RWPE2 (cell line): ENCODE measurements around the gene CRIP1.

ENCODE experiments used
- ATAC-seq: fragments of 200-7000 bp; cut with Tn5 transposase; 3 replicates; pipeline ENCODE4 v1.9.1; 2021; ENCODE audit warnings: low read depth
- DNase-seq: peaks from one replicate; pipeline ENCODE4 v3.0.0-alpha.2; 2020; ENCODE audit warnings: low spot score
- H3K27ac ChIP-seq: fragments of 450-650 bp; 2 replicates; pipeline ENCODE4 v1.5.1; 2017; ENCODE audit warnings: mild to moderate bottlenecking; ENCODE audit not compliant: poor library complexity, severe bottlenecking
- H3K27me3 ChIP-seq: fragments of 250-450 bp; sonication (Bioruptor Pico); 2 replicates; pipeline ENCODE4 v1.5.1; 2021; ENCODE audit warnings: mild to moderate bottlenecking, moderate library complexity; ENCODE audit not compliant: insufficient read depth, poor library complexity, severe bottlenecking
- H3K36me3 ChIP-seq: fragments of 250-450 bp; sonication (Bioruptor Pico); 2 replicates; pipeline ENCODE4 v1.5.1; 2020; ENCODE audit warnings: low read depth, mild to moderate bottlenecking, moderate library complexity
- H3K4me1 ChIP-seq: fragments of 250-450 bp; sonication (Bioruptor Pico); 2 replicates; pipeline ENCODE4 v1.5.1; 2021; ENCODE audit warnings: mild to moderate bottlenecking, moderate library complexity; ENCODE audit not compliant: insufficient read depth, poor library complexity, severe bottlenecking
- H3K4me3 ChIP-seq: fragments of 250-450 bp; sonication (Bioruptor Pico); 2 replicates; pipeline ENCODE4 v1.5.1; 2021; ENCODE audit warnings: mild to moderate bottlenecking, moderate library complexity; ENCODE audit not compliant: severe bottlenecking
- H3K9me3 ChIP-seq: fragments of 250-450 bp; sonication (Bioruptor Pico); 2 replicates; pipeline ENCODE4 v1.5.1; 2021; ENCODE audit warnings: mild to moderate bottlenecking, moderate library complexity; ENCODE audit not compliant: severe bottlenecking
- TF ChIP-seq, protein P1 (sequence below): fragments of 450-650 bp; IDR thresholded peaks from one replicate; pipeline ENCODE4 v1.5.1; 2017; ENCODE audit warnings: mild to moderate bottlenecking, moderate library complexity; ENCODE audit not compliant: poor library complexity, severe bottlenecking

Gene CRIP1

DNA sequence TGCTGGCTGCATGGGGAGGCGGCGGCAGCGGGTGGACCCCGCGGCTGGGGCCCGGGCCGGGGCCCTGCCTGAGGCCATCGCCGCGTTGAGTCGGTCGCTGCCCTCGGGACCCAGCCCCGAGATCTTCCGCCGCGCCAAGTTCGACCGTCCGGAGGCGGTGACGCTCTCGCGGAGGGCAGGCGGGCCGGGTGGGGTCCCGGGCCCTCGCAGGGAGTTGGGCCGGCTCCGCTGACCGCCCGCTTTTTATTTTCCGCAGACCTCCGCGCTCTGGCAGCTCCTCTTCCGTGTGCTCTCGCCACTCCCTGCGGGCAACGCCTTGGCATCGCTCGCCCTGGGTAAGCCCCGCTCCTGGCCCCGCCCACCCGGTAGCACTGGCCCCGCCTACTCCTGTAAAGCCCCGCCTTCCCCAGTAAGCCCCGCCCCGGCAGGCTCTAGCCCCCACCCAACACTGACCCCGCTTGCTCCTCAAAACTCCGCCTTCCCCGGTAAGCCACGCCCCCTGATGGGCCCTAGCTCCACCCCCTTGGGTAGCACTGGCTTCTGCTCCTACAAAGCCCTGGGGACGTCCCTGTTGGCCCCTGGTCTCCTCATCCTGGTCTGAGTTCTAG, 4.8 kb downstream of the CRIP1 start:
- H3K27ac ChIP-seq: peak overlapping the region; percentile 86
- peak; percentile 2 for ATAC-seq
- TF ChIP-seq, protein P1, sequence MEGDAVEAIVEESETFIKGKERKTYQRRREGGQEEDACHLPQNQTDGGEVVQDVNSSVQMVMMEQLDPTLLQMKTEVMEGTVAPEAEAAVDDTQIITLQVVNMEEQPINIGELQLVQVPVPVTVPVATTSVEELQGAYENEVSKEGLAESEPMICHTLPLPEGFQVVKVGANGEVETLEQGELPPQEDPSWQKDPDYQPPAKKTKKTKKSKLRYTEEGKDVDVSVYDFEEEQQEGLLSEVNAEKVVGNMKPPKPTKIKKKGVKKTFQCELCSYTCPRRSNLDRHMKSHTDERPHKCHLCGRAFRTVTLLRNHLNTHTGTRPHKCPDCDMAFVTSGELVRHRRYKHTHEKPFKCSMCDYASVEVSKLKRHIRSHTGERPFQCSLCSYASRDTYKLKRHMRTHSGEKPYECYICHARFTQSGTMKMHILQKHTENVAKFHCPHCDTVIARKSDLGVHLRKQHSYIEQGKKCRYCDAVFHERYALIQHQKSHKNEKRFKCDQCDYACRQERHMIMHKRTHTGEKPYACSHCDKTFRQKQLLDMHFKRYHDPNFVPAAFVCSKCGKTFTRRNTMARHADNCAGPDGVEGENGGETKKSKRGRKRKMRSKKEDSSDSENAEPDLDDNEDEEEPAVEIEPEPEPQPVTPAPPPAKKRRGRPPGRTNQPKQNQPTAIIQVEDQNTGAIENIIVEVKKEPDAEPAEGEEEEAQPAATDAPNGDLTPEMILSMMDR: no peak
- no peaks in the 10 kb centered on the region for H3K27me3 ChIP-seq
- peaks cover 11% of the 10 kb centered on the region for H3K36me3 ChIP-seq
- DNase-seq: no peak
- no peaks in the 10 kb centered on the region for H3K9me3 ChIP-seq
- H3K4me1 ChIP-seq: peaks cover 5% of the 10 kb centered on the region
- H3K4me3 ChIP-seq: peak overlapping the region; percentile 80

DNA sequence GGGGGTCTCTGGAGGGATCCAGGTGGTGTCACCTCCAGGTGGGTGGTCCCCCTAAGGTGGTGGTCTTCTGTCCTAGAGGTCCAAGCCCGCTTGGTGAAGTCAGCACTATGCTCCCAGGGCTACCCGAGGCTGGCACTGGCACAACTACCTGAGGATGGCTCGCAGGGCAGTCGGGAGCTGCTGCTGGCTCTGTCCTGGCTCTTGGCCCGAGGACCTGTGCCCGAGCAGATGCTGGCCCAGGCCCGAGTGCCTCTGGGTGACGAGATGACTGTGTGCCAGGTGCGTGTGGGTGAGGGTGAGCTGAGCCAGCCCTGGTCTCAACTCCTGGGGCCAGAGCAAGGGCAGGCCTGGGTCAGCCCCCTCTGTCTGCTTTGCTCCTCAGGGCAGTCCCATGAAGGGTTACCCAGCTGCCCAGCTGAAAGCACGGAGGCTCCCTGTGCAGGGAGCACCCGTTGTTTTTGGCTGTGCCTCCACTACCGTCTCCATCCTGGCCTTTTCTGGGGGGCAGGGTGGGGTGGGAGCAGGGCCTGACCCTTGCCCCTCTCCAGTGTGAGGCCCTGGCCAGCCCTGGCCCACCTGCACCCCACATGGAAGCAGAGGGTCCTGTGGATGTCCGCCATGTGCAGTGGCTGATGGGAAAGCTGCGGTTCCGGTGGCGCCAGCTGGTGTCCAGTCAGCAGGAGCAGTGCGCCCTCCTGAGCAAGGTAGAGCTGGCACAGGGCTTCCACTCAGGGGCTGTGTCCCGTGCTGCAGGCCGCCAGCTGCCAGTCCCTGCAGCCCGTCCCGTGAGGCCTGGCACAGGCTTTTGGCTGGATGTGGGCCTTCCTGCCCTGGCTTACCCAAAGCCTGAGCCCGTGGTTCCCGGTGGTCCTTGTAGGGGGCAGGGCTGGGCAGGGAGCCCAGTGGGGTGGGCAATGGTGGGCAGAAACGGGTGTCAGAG, 5.6 kb downstream of the CRIP1 start:
- Histone ChIP-seq H3K36me3 (peaks cover 11% of the 10 kb centered on the region), H3K9me3 (no peaks in the 10 kb centered on the region), H3K27me3 (no peaks in the 10 kb centered on the region), H3K27ac (peak overlapping the region; percentile 86), H3K4me3 (peak overlapping the region; percentile 80), H3K4me1 (peaks cover 5% of the 10 kb centered on the region)
- TF ChIP-seq, protein P1: no peak
- DNase-seq (no peak), ATAC-seq (no peak)

DNA sequence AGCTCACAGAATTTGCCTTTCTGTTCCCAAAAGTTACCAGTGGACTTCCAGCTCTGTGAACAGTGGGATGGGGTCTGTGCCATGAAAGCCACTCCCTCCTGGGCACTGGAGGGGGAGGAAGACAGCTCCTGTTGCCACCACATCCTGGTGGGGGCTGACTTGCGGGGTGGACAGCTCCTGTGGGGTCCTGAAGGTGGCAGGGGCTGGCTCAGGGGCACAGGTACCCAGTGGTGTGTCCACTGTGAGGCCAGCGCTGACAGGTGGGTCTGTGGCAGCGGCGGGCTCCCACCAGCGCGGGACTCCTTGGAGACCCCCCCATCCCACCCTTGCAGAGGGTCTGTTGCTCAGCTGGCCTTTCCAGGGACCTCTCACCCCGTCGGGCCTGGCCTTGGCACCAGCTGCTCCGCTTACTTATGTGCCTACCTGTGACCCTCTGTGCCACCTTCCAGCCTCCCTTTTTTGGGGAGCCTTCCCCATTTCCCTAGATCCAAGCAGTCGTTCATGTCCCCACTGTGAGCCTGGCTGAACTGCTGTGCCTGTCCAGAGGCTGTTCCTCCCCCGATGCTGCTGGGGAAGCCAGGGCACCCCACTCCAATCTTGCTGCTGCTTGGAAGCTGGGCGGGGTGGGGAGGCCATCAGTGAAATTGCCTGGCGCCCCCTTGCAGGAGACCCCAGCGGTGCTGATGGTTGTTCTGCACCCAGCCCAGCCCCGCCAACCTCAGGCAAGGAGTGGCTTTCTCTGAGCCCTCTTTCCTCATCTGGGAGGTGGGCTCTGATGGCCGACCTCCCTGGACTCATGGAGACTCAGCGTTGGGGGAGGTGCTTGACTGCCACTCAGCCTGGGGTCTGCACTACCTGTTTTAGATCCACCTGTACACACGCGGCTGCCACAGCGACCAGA, 6.5 kb downstream of the CRIP1 start:
- TF ChIP-seq, protein P1: no peak
- H3K27ac ChIP-seq: no peak overlapping the region
- peaks cover 11% of the 10 kb centered on the region for H3K36me3 ChIP-seq
- peaks cover 5% of the 10 kb centered on the region for H3K4me1 ChIP-seq
- ATAC-seq (no peak), DNase-seq (no peak)
- H3K9me3 ChIP-seq: no peaks in the 10 kb centered on the region
- H3K4me3 ChIP-seq: no peak overlapping the region
- H3K27me3 ChIP-seq: no peaks in the 10 kb centered on the region

DNA sequence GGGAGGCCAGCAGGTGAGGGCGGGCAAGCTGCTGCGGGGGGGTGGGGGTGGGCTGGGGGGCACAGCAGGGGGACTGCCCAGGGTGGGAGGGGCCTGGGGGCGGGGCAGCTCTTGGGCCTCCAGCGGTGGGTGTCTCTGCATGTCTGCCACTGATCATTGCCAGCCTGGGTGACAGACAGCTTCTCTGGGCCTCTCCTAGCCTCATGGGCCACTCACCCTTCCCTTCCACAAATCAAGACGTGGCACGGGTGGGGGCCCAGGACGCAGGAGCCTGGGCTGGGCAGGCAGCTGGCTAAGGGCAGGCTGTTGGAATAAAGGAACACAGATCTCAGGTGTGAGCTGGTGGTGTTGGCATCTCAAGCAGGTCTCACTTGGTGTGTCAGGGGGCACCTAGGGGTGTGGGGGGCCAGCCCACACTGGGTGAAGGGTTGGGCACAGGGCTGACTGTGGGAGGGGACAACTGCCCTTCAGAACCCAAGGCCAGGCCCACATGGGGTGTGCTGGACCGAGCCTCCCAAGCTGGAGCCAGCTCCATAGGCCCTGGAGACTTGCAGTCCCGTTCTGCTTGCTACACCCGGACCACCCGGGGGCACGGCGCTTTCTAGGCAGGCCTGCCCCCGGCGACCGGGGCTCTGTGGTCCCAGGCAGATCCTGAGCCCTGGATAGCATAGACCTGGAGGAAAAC, 7.4 kb downstream of the CRIP1 start:
- ATAC-seq: no peak
- Histone ChIP-seq H3K27me3 (no peaks in the 10 kb centered on the region), H3K9me3 (no peaks in the 10 kb centered on the region), H3K27ac (no peak overlapping the region), H3K4me3 (no peak overlapping the region), H3K36me3 (peaks cover 11% of the 10 kb centered on the region), H3K4me1 (peaks cover 5% of the 10 kb centered on the region)
- DNase-seq: no peak
- TF ChIP-seq, protein P1: no peak
